OCI-LY7 (cell line): Measurements from ENCODE around the gene FGR.

Source experiments
- EZH2phosphoT487 ChIP-seq: fragments of 200-600 bp; sonication (generic); IDR thresholded peaks from 2 replicates; pipeline ENCODE4 v1.6.1; 2018; ENCODE audit warnings: low read depth, borderline replicate concordance, mild to moderate bottlenecking, mixed run types, antibody characterized with exemption, low read length, moderate library complexity, mixed read lengths
- TF ChIP-seq, protein P1 (sequence below): fragments of 200-600 bp; sonication (generic); conservative IDR thresholded peaks from 2 replicates; pipeline ENCODE4 v1.5.1; 2014; ENCODE audit warnings: mild to moderate bottlenecking, antibody characterized with exemption, low read length, moderate library complexity, mixed read lengths

DNA sequence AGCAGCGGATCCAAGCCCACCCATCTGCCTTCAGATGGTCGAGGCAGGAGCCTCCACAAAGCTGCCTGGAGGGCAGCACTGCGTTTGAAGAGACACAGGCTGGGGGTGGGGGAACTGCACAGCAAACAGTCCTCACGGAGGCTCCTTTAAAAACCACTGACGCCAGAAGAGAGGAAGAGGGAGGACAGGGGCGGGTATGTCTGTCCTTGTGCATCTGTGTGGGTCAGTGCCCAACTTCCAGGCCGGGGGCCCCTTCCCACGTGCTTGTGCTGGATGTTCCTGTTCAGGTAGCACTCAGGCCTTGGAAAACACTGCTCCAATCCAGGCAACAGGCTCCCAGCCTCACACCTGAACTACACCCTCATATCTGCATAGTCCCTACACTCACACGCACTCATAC is 38.7 kb downstream of the FGR start:
- TF ChIP-seq, protein P1, sequence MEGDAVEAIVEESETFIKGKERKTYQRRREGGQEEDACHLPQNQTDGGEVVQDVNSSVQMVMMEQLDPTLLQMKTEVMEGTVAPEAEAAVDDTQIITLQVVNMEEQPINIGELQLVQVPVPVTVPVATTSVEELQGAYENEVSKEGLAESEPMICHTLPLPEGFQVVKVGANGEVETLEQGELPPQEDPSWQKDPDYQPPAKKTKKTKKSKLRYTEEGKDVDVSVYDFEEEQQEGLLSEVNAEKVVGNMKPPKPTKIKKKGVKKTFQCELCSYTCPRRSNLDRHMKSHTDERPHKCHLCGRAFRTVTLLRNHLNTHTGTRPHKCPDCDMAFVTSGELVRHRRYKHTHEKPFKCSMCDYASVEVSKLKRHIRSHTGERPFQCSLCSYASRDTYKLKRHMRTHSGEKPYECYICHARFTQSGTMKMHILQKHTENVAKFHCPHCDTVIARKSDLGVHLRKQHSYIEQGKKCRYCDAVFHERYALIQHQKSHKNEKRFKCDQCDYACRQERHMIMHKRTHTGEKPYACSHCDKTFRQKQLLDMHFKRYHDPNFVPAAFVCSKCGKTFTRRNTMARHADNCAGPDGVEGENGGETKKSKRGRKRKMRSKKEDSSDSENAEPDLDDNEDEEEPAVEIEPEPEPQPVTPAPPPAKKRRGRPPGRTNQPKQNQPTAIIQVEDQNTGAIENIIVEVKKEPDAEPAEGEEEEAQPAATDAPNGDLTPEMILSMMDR = no peak
- TF ChIP-seq EZH2phosphoT487 = no peak
